NCI-H2107 treated with DMSO at 0.1 percent for 48 hours (cell line): ENCODE data around the gene OVCH1.
"Not testable (repeated sequence)": the region's sequence is repeated elsewhere in the genome, so short reads cannot be mapped to it uniquely, and the experiment has no call there.

ENCODE experiments used
- DNase-seq: peaks from one replicate; lab custom pipeline; 2025; ENCODE audit not compliant: unreplicated experiment; lab: John Stamatoyannopoulos, UW

Gene OVCH1

GRCh38 chr12:29414368-29414767 is 83.1 kb downstream of the OVCH1 start:
- no peak for DNase-seq

DNA sequence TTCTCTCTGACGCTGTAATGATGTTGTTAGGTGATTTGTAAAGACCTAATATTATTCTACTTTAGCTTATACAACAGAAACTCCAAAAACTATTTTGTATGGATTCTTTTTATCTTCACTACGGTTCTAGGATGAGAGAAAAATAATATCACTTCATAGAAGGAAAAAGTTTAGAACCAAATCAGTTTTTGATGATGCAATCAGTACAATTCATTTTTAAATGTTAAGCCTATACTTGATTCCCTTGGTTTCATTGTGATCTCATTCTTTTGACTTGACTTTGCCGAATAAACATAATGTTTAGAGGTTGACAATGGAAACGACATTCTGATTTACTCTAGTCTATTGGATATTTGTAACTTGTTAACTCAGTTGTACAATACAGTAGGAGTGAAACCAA is 91.9 kb downstream of the OVCH1 start:
- DNase-seq = no peak

GRCh38 chr12:29403991-29404390 is 93.5 kb downstream of the OVCH1 start:
- no peak for DNase-seq

DNA sequence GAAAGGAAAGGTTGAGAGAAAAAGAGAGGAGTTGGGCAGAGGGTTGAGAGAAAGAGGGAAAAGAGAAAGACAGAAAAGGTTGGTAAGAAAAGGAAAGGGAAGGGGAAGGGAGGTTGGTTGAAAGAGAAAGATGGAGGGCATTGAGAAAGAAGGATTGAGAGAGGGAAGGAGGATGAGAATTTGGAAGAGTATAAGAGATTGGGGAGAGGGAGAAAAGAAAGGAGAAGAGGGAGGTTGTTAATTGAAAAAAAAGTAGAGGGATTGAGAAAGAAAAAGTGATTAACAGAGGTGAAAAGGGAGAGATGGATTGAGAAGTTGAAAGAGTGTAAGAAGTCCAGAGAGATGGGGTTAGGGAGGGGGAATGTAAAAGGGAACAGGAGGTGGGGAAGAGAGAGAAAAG is 95.0 kb downstream of the OVCH1 start:
- no peak for DNase-seq

DNA sequence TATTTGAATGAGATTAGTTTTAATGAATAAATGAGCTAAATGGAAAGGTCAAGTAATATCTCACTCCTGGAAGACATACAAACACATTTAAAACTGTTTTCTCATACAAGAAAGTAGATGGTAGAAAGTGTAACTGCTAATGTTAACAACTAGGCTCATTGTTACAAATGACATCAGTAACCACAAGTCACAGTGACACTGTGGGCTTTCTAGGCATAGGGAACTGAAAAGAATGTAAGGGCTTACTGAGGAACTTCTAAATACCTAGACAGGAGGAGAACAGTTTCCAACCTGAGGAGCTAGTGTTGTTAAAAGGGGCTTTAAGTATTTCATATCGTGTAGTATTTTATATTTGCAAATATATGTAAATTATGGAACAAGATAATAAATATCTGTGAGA is 99.0 kb downstream of the OVCH1 start:
- no peak for DNase-seq

GRCh38 chr12:29396774-29397173 is 100.7 kb downstream of the OVCH1 start:
- DNase-seq = no peak

DNA sequence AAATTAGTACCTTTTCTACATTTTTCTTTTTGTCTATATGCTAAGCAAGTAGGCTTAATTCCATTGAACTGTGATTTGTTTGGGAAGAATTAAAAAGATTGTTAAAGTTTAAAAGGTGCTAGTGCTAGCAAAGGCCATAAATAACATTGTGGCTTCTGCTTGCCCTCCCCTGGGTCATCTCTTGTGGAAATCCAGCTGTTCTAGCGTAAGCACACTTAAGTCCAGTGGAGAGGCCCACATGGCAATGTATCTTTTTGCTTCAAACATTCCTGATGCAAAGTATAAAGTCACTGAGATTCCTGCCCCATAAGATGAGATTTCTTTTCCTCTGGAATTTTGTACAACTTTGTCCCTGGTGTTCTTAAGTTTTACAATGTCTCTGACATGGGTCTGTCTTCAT is 102.1 kb downstream of the OVCH1 start:
- DNase-seq = no peak

DNA sequence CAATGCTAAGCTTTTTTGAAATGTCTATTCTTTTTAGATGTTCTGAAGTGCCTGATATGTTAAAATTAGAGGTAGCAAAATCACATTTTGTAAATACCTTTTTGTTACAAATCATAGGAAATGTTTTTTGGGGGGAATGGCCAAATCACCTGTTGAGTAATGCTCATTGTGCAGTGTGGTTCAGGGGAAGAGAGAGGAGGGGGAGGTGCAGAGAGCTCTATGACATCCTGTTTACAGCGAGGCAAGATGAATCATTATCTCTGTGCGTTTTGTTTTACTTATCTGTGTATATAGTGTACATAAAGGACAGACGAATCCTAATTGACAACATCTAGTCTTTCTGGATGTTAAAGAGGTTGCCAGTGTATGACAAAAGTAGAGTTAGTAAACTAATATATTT is 107.1 kb downstream of the OVCH1 start:
- not testable (repeated sequence) for DNase-seq

DNA sequence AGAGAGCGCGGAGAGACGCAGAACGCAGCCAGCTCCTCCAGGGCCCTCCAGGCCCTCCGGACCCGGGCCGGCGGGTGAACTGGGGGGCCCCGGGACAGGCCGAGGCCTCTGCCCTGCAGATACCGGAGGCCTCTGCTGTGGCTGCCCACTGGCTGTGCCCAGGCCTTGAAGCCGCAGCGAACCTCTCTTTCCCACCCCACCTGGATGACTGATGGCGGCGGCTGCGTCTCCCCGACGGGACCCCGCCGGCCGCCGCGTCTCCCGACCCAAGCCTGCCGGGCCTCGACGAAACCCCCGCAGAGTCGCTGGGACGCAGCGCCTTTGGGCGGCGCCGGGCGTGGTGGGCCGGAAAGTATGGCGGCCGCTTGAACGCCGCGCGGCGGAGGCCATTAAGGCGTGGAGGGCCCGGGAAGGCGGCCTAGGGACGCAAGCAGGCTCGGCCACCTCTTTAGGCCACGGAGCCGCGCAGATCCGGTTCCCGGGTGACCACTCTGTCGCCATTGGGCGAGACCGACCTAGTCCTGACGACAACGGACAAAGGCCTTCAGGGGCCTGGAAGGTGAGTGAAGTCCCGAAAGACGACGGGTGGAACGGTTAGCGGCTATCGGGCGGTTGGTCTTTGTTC is 108.1 kb downstream of the OVCH1 start:
- no peak for DNase-seq

DNA sequence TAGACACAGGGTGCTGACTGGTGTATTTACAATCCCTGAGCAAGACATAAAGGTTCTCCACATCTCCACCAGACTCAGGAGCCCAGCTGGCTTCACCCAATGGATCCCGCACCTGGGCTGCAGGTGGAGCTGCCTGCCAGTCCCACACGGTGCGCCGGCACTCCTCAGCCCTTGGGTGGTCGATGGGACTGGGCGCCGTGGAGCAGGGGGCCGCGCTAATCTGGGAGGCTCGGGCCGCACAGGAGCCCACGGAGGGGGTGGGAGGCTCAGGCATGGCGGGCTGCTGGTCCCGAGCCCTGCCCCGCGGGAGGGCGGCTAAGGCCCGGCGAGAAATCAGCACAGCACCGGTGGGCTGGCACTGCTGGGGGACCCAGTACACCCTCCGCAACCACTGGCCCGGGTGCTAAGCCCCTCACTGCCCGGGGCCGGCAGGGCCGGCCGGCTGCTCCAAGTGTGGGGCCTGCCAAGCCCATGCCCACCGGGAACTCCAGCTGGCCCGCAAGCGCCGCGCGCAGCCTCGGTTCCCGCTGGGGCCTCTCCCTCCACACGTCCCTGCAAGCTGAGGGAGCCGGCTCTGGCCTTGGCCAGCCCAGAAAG is 111.3 kb downstream of the OVCH1 start:
- DNase-seq = not testable (repeated sequence)

DNA sequence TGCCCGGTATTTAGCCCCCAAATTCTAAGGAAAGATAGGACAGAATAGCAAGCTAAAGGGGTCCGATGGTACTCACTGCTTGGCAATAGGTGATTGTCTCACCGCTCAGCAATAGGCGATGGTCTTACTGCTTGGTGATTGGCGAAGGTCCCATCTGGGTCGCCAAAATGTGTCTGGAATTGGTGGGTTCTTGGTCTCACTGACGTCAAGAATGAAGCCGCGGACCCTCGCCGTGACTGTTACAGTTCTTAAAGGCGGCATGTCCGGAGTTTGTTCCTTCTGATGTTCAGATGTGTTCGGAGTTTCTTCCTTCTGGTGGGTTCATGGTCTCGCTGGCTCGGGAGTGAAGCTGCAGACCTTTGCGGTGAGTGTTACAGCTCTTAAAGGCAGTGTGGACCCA is 112.3 kb downstream of the OVCH1 start:
- not testable (repeated sequence) for DNase-seq

DNA sequence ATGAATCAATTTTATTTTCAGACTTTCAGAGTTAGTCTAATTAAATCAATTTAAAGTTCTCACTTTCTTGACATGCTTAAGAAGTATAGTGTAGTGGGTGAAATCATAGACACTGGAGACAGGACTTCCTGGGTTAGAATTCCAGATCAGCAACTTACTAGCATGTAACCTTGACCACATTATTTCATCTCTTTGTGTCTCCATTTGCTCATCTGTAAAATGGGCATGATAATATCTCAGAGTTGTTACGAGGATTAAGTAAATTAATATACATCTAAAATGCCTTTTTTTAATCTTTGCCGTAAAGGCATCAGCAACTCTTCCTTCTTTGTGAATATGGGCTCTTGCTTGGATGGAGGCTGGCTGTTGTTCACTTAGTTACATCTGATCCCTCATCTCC is 115.2 kb downstream of the OVCH1 start:
- DNase-seq = no peak

- peak; percentile 100 for DNase-seq
Observed at GRCh38 chr12:29380536-29381523, 116.7 kb downstream of the OVCH1 start, which contains the start of gene ERGIC2. TSS of gene ERGIC2 (minus strand) at chr12:29381172. CDS start at chr12:29371633, 9,539 bp downstream.
